HAP-1 (cell line): ENCODE data around the gene MYH7.

ENCODE experiments used
- DNase-seq, 2 experiments: peaks; one replicate each; pipeline ENCODE4 v3.0.0-alpha.2; 2016 to 2020; ENCODE audit warnings: low spot score in 2 of 2
- H3K27me3 ChIP-seq: fragments of 250-450 bp; sonication (Bioruptor Pico); 2 replicates; pipeline ENCODE4 v1.5.1; 2020; ENCODE audit warnings: low read depth, mild to moderate bottlenecking, moderate library complexity
- H3K36me3 ChIP-seq: fragments of 250-450 bp; sonication (Bioruptor Pico); replicated peaks from 2 replicates; pipeline ENCODE4 v1.5.1; 2020; ENCODE audit warnings: mild to moderate bottlenecking
- H3K4me1 ChIP-seq: fragments of 250-450 bp; sonication (Bioruptor Pico); 2 replicates; pipeline ENCODE4 v1.5.1; 2020; ENCODE audit warnings: mild to moderate bottlenecking
- H3K4me3 ChIP-seq: fragments of 250-450 bp; sonication (Bioruptor Pico); 2 replicates; pipeline ENCODE4 v1.5.1; 2020; ENCODE audit warnings: mild to moderate bottlenecking, moderate library complexity
- H3K9me3 ChIP-seq: fragments of 250-450 bp; sonication (Bioruptor Pico); 2 replicates; pipeline ENCODE4 v1.5.1; 2020; ENCODE audit warnings: mild to moderate bottlenecking, moderate library complexity
- in situ Hi-C: fragments of 300-500 bp; cut with MboI; formaldehyde crosslinking; loops from 3 replicates; pipeline ENCODE4 v1.14.3; 2020; ENCODE audit warnings: low sequenced_read_pairs, inconsistent platforms, mixed read lengths

Gene MYH7

GRCh38 chr14:23377573-23378563 lies 57.6 kb downstream of the MYH7 start:
- no peak overlapping the region for H3K4me3 ChIP-seq
- H3K4me1 ChIP-seq, result no peaks in the 10 kb centered on the region
- no peaks in the 10 kb centered on the region for H3K9me3 ChIP-seq
- no peak for DNase-seq
- in situ Hi-C loops, result no loop called here
- peaks cover 8% of the 10 kb centered on the region; the same call in 1 of the 2 replicates for H3K27me3 ChIP-seq
- no peaks in the 10 kb centered on the region for H3K36me3 ChIP-seq

GRCh38 chr14:23377198-23377550 lies 58.3 kb downstream of the MYH7 start:
- Histone ChIP-seq H3K4me3 (no peak overlapping the region), H3K27me3 (peaks cover 8% of the 10 kb centered on the region; the same call in 1 of the 2 replicates), H3K36me3 (no peaks in the 10 kb centered on the region), H3K9me3 (no peaks in the 10 kb centered on the region), H3K4me1 (no peaks in the 10 kb centered on the region)
- no peak for DNase-seq
- in situ Hi-C loops, result no loop called here

GRCh38 chr14:23376482-23377197 lies 58.8 kb downstream of the MYH7 start, which contains the start of gene CMTM5:
TSS of gene CMTM5 (plus strand) at chr14:23377046. CDS start at chr14:23377252, 206 bp downstream.
- H3K36me3 ChIP-seq, result no peaks in the 10 kb centered on the region
- no peak within 1 kb of the TSS for H3K4me3 ChIP-seq
- no peaks in the 10 kb centered on the region for H3K4me1 ChIP-seq
- peaks cover 8% of the 10 kb centered on the region; the same call in 1 of the 2 replicates for H3K27me3 ChIP-seq
- DNase-seq, result peak in 1 of 2 experiments; percentile 13
- no peaks in the 10 kb centered on the region for H3K9me3 ChIP-seq
- in situ Hi-C loops, result no loop called here

- no peaks in the 10 kb centered on the region for H3K36me3 ChIP-seq
- in situ Hi-C loops, result no loop called here
- no peak overlapping the region for H3K4me3 ChIP-seq
- no peaks in the 10 kb centered on the region for H3K9me3 ChIP-seq
- no peaks in the 10 kb centered on the region for H3K4me1 ChIP-seq
- DNase-seq, result no peak
- peaks cover 12% of the 10 kb centered on the region for H3K27me3 ChIP-seq
Measured at GRCh38 chr14:23375527-23376251, 59.8 kb downstream of the MYH7 start.

GRCh38 chr14:23373041-23373440 lies 62.4 kb downstream of the MYH7 start:
- Histone ChIP-seq H3K9me3 (no peaks in the 10 kb centered on the region), H3K27me3 (peaks cover 4% of the 10 kb centered on the region), H3K4me3 (no peak overlapping the region), H3K36me3 (no peaks in the 10 kb centered on the region), H3K4me1 (no peaks in the 10 kb centered on the region)
- DNase-seq, result no peak
- in situ Hi-C loops, result no loop called here

- H3K4me1 ChIP-seq, result no peaks in the 10 kb centered on the region
- no peaks in the 10 kb centered on the region for H3K36me3 ChIP-seq
- no peaks in the 10 kb centered on the region for H3K9me3 ChIP-seq
- no peak for DNase-seq
- no peak within 1 kb of the TSS for H3K4me3 ChIP-seq
- H3K27me3 ChIP-seq, result peaks cover 4% of the 10 kb centered on the region
- in situ Hi-C loops, result no loop called here
Measured at GRCh38 chr14:23372509-23372908, 63.0 kb downstream of the MYH7 start, which contains the start of gene IL25. TSS of gene IL25 (plus strand) at chr14:23372809.

- no peaks in the 10 kb centered on the region for H3K4me1 ChIP-seq
- H3K4me3 ChIP-seq, result no peak overlapping the region
- H3K36me3 ChIP-seq, result no peaks in the 10 kb centered on the region
- in situ Hi-C loops, result no loop called here
- DNase-seq, result no peak
- H3K9me3 ChIP-seq, result no peaks in the 10 kb centered on the region
- H3K27me3 ChIP-seq, result peaks cover 9% of the 10 kb centered on the region
Measured at GRCh38 chr14:23371865-23372264, 63.6 kb downstream of the MYH7 start.

- in situ Hi-C loops, result no loop called here
- DNase-seq, result no peak
- Histone ChIP-seq H3K36me3 (no peaks in the 10 kb centered on the region), H3K27me3 (peaks cover 22% of the 10 kb centered on the region), H3K4me3 (no peak overlapping the region), H3K9me3 (no peaks in the 10 kb centered on the region), H3K4me1 (no peaks in the 10 kb centered on the region)
Measured at GRCh38 chr14:23370221-23370620, 65.2 kb downstream of the MYH7 start.

- Histone ChIP-seq H3K9me3 (no peaks in the 10 kb centered on the region), H3K27me3 (peaks cover 36% of the 10 kb centered on the region), H3K4me1 (no peaks in the 10 kb centered on the region), H3K4me3 (no peak overlapping the region), H3K36me3 (no peaks in the 10 kb centered on the region)
- in situ Hi-C loops, result no loop called here
- peak in 1 of 2 experiments; percentile 14 for DNase-seq
Measured at GRCh38 chr14:23366426-23366921, 69.0 kb downstream of the MYH7 start.

GRCh38 chr14:23365732-23366425 lies 69.6 kb downstream of the MYH7 start:
- in situ Hi-C loops, result no loop called here
- peak in 1 of 2 experiments; percentile 25 for DNase-seq
- H3K27me3 ChIP-seq, result peaks cover 32% of the 10 kb centered on the region
- H3K4me3 ChIP-seq, result no peak overlapping the region
- H3K36me3 ChIP-seq, result no peaks in the 10 kb centered on the region
- H3K9me3 ChIP-seq, result no peaks in the 10 kb centered on the region
- no peaks in the 10 kb centered on the region for H3K4me1 ChIP-seq

- DNase-seq, result no peak
- H3K9me3 ChIP-seq, result no peaks in the 10 kb centered on the region
- no peaks in the 10 kb centered on the region for H3K4me1 ChIP-seq
- H3K27me3 ChIP-seq, result peaks cover 32% of the 10 kb centered on the region
- in situ Hi-C loops, result no loop called here
- H3K4me3 ChIP-seq, result no peak within 1 kb of the TSS
- H3K36me3 ChIP-seq, result no peaks in the 10 kb centered on the region
Measured at GRCh38 chr14:23365036-23365731, 70.3 kb downstream of the MYH7 start, which contains the start of gene EFS. TSS of gene EFS (minus strand) at chr14:23365172. CDS start at chr14:23365025, 147 bp downstream.

- in situ Hi-C loops, result no loop called here
- DNase-seq, result no peak
- H3K27me3 ChIP-seq, result peaks cover 32% of the 10 kb centered on the region
- no peaks in the 10 kb centered on the region for H3K9me3 ChIP-seq
- no peak overlapping the region for H3K4me3 ChIP-seq
- H3K36me3 ChIP-seq, result no peaks in the 10 kb centered on the region
- no peaks in the 10 kb centered on the region for H3K4me1 ChIP-seq
Measured at GRCh38 chr14:23364164-23365035, 71.1 kb downstream of the MYH7 start.
